GM19455 (cell line): ENCODE measurements around the gene ZNF609.
"Not testable (repeated sequence)": the region's sequence is repeated elsewhere in the genome, so short reads cannot be mapped to it uniquely, and the experiment has no call there.

Source experiments
- ATAC-seq: cut with Tn5 transposase; IDR thresholded peaks from one replicate; pipeline ENCODE4 v1.9.1; 2021; ENCODE audit not compliant: unreplicated experiment

The ZNF609 gene

GRCh38 chr15:64640146-64640871 is 179.9 kb downstream of the ZNF609 start:
- no peak for ATAC-seq

GRCh38 chr15:64642875-64643274 is 182.5 kb downstream of the ZNF609 start:
- ATAC-seq = no peak

GRCh38 chr15:64643685-64644084 is 183.3 kb downstream of the ZNF609 start:
- no peak for ATAC-seq

- ATAC-seq = not testable (repeated sequence)
Observed at GRCh38 chr15:64644811-64645210, 184.4 kb downstream of the ZNF609 start.

- no peak for ATAC-seq
Observed at GRCh38 chr15:64645995-64646394, 185.6 kb downstream of the ZNF609 start.

GRCh38 chr15:64647367-64647766 is 187.0 kb downstream of the ZNF609 start:
- no peak for ATAC-seq

GRCh38 chr15:64650552-64650951 is 190.2 kb downstream of the ZNF609 start:
- no peak for ATAC-seq

GRCh38 chr15:64651601-64652191 is 191.3 kb downstream of the ZNF609 start:
- peak; percentile 69 for ATAC-seq

GRCh38 chr15:64653757-64654156 is 193.4 kb downstream of the ZNF609 start:
- ATAC-seq = no peak

- no peak for ATAC-seq
Observed at GRCh38 chr15:64656508-64656907, 196.1 kb downstream of the ZNF609 start.

GRCh38 chr15:64665179-64665578 is 204.8 kb downstream of the ZNF609 start:
- no peak for ATAC-seq

GRCh38 chr15:64667736-64668161 is 207.4 kb downstream of the ZNF609 start:
- no peak for ATAC-seq

GRCh38 chr15:64673866-64674265 is 213.5 kb downstream of the ZNF609 start:
- no peak for ATAC-seq

GRCh38 chr15:64678126-64678819 is 217.9 kb downstream of the ZNF609 start:
- no peak for ATAC-seq

- no peak for ATAC-seq
Observed at GRCh38 chr15:64680097-64680496, 219.7 kb downstream of the ZNF609 start.

- no peak for ATAC-seq
Observed at GRCh38 chr15:64681424-64682024, 221.1 kb downstream of the ZNF609 start.

GRCh38 chr15:64682255-64682654 is 221.9 kb downstream of the ZNF609 start:
- no peak for ATAC-seq

- ATAC-seq = no peak
Observed at GRCh38 chr15:64683378-64683777, 223.0 kb downstream of the ZNF609 start.

- ATAC-seq = no peak
Observed at GRCh38 chr15:64685230-64685888, 225.0 kb downstream of the ZNF609 start.

- no peak for ATAC-seq
Observed at GRCh38 chr15:64686130-64686735, 225.9 kb downstream of the ZNF609 start.

GRCh38 chr15:64687172-64687571 is 226.8 kb downstream of the ZNF609 start:
- ATAC-seq = no peak
